HG03558 (cell line): ENCODE measurements around the gene RABGGTA.
"Not testable (repeated sequence)": the region's sequence is repeated elsewhere in the genome, so short reads cannot be mapped to it uniquely, and the experiment has no call there.

Experiments
- ATAC-seq: cut with Tn5 transposase; IDR thresholded peaks from one replicate; pipeline ENCODE4 v1.9.1; 2021; ENCODE audit warnings: moderate number of reproducible peaks; ENCODE audit not compliant: unreplicated experiment; ENCODE audit errors: extremely low read depth

RABGGTA gene

DNA sequence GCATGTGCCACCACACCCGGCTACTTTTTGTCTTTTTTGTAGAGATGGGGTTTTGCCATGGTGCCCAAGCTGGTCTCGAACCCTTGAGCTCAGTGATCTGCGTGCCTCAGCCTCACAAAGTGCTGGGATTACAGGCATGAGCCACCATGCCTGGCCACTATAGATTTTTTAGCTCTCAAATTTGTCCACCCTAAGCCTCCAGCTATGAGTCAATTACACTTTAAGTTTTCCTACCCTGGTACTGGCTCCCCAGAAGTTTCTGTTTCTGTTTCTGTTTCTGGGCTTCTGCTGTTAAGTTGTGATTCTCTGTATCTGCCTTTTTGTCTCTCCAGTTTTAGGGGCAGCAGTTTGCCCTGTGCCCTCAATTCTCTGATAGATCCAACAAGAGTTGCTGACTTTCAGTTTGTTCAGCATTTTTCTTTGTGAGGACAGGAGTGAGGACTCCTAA, 24.6 kb downstream of the RABGGTA start:
- ATAC-seq: no peak

DNA sequence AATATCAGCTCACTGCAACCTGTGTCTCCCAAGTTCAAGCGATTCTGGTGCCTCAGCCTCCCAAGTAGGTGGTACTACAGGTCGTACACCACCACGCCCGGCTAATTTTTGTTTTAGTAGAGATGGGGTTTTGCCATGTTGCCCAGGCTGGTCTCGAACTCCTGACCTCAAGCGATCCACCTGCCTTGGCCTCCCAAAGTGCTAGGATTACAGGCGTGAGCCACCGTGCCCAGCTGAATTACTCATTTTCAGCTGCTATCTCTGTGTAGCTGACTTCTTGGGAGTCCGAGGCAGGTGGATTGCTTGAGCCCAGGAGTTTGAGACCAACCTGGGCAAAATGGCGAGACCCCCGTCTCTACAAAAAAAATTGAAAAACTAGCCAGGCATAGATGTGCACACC, 26.0 kb downstream of the RABGGTA start:
- ATAC-seq: not testable (repeated sequence)

GRCh38 chr14:24243336-24243836, 28.0 kb downstream of the RABGGTA start:
- ATAC-seq: no peak

DNA sequence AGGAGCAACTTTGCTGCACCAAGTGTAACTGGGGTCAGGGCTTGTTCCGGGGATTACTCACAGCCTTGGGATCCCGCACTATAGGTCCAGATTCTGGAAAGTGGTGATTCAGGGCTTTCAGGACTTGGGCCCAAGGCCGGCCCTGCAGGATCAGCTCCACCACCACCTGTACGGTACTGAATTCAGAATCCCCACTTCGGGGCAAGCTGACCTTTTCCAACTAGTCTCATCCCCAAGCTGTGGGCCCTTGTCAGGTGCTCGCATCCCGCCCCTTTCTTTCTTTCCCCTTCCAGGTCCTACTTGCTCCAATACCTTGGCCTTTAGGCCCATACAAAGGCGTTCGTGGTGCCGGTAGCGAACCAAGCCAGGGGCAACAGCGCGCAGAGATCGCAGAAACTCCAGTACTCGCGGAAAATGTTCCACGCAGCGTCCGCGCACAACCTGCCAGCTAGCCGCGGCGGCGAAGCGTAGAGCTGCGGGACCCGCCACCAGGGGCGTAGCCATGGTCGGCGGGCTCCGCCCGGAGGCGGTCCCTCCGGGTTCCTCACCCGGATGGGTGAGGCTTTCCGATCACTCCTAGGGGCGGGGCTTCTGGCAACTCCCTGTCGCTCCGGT, 29.5 kb downstream of the RABGGTA start:
- ATAC-seq: peak; percentile 43

DNA sequence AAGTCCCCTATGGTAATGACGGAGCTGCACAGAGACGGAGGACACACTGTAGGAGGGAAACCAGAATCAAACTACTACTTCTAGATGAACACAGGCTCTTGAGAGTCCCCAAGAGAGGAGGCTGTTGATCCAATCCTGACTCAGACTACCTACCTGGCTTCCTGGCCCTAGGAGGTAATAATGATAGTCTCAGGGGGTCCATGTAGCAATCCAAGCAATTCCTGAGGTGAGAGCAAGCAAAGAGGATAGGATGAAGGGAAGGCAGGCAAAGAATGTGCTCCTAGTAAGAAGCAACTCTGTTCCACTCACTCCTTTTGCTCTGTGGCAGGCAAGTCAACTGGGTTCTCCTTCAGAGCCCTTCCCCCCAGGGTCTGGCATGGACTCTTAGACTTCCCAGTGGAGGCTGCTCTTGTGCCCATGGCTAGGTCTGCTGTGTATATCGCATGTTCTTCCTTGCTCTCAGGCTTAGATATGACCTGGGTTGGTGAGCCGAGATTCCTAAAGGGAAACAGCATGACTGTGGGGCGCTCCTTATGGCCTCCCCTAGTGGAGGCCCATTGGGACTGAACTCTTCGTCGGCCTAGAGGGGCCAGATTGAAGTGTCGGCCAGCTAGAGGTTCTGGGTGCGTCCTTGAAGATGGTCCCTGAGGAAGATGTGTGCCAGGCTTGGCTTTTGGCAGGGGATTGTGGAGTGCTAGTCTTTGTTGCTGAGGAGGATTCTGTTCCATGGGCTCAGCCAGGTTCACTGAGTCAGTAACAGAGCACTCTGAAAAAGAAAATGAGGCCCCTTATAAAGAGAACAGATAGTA, 31.1 kb downstream of the RABGGTA start:
- no peak for ATAC-seq

- no peak for ATAC-seq
Measured at GRCh38 chr14:24238527-24239037, 32.8 kb downstream of the RABGGTA start.

DNA sequence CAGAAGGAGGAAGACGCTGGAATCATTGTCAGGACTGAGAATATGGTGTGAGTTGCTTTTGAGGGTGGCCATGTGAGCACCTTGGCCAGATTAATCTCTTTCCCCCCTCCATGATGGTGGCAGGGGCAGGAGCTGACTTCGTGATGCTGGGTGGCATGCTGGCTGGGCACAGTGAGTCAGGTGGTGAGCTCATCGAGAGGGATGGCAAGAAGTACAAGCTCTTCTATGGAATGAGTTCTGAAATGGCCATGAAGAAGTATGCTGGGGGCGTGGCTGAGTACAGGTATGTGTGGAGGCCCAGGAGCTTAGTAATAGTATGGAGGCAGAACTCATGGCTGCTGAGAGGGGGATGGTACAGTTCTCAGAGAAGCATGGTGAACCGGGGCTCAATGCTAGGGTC, 33.3 kb downstream of the RABGGTA start:
- ATAC-seq: no peak

DNA sequence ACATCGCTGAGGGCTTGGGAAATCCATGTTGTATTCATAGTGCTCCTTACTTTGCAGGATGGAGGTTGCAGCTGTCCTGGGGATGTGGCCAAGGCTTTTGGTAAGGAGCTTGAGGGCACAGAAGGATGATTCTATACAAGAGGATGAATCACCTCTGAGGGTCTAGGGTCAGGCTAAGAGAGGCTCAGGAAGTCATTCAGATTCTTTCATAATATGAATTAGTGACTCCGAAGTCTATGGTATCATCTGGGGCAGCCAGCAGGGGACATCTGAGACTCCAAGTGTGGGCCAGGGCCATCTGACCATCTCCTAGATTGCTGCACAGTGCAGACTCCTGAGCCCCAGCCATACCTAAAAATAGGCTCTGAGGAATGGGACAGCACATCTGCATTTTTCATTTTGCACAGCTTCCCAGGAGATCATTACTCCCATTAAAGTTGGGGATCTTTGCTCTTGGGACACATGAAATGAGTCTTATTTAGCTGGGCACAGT, 33.9 kb downstream of the RABGGTA start:
- no peak for ATAC-seq

DNA sequence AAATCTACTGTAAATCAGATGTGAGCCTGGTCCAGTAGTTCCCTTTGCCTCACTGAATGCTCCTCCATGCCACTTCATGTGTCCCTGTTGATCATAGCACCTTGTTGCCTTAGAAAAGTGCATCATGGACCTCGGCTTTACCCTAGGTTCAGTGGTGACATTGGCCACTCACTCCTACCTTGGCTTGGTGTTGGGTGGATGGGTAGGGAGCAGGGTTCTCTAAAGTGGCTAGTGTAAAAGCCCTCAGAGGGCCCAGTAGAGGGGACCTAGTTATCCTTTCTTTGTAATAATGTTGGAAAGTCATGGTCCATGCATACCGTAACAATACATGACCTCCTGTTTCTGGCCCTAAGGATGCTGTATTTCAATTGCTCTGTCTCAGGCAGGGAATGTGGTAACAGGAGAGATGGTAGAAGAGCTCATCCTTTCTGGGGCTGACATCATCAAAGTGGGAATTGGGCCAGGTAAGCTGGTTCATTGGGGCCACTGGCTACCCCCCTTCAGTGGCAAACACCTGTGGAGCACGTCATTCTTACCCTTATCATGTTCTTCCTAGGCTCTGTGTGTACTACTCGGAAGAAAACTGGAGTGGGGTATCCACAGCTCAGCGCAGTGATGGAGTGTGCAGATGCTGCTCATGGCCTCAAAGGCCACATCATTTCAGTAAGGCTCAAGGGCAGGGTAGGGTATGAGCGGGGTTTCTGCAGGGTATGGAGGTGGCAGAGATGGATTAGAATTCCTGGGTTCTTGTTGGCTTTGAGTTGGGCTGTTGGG, 34.5 kb downstream of the RABGGTA start:
- ATAC-seq: no peak

GRCh38 chr14:24235804-24236688, 35.4 kb downstream of the RABGGTA start:
- ATAC-seq: no peak

GRCh38 chr14:24234095-24235005, 37.0 kb downstream of the RABGGTA start:
- ATAC-seq: no peak

GRCh38 chr14:24233538-24233866, 37.9 kb downstream of the RABGGTA start:
- ATAC-seq: no peak

GRCh38 chr14:24232645-24233537, 38.5 kb downstream of the RABGGTA start, which contains the start of gene GMPR2:
GMPR2 (plus strand) TSS chr14:24232929; CDS start chr14:24233254, 325 bp downstream.
- ATAC-seq: peak; percentile 31

GRCh38 chr14:24232121-24232644, 39.2 kb downstream of the RABGGTA start, which contains the start of gene NEDD8:
NEDD8 (minus strand) TSS chr14:24232367; CDS start chr14:24232267, 100 bp downstream.
- peak; percentile 65 for ATAC-seq

DNA sequence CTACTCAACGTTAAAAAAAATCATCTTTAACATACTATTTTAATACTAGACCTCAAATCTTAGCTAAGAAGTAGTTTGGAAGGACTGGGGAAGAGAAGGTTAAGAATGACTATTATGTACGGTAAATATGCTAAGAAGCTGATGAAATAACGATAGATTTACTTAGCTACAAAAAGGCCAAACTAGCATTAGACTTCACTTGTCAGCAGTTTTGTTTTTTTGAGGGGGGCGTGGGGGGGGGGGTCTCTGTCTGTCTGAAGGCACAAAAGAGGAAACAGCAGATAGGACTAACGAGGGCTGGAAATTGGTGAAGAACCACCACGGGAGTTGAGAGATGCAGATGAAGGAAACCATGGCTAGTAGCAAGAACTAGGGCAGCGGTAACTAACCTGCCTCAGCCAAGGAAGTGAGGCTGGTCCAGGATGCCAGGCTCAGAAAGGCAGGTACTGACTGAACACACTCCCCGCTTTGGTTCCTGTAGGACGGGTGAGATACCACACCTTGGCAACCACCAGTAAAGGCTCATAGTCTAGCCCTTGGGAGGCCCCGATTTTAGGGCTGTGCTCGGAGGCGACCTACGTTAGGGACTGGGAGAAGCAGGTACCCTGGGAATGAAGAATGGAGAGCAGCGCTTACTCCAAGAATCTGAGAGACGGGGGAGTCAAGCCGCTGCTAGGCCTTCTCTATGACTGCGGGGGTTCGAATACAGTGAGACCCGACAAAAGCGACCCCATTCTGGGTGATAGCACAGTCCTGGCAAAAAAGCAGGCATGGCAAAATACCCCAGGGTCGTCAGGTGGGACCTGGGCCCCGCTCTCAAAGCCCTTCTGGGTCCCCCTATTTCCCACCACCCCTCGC, 39.9 kb downstream of the RABGGTA start:
- no peak for ATAC-seq

DNA sequence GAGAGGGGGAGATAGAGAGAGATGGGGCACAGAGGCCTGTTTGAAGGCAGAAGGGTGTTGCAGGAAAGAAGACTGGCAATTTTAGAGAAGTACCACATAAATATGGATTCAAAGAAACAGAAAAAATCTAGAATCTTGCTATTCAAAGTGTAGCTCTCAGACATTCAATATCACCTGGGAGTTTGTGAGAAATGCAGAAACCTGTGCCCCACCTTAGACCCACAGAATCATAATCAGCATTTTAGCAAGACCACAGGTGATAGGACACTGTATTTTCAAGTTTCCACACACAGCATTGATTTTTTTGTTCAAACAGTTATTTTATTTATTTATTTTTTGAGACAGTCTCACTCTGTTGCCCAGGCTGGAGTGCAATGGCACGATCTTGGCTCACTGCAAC, 42.5 kb downstream of the RABGGTA start:
- ATAC-seq: no peak
